GM12878 (cell line): ENCODE data around the gene UBE3C.

Experiments
- ATF3 ChIP-seq: IDR thresholded peaks from 2 replicates; pipeline ENCODE4 v1.6.1; 2011; ENCODE audit warnings: low read depth, mild to moderate bottlenecking, low read length, moderate library complexity, borderline replicate concordance; ENCODE audit errors: extremely low read depth
- BRCA1 ChIP-seq: IDR thresholded peaks from 2 replicates; pipeline ENCODE4 v1.6.1; 2011; ENCODE audit warnings: low read depth, low read length, improper control_type of control experiment
- CEBPB ChIP-seq, 2 experiments: fragments of 150-350 bp in 1 of 2; IDR thresholded peaks; 2 replicates each; pipeline ENCODE4 v1.6.1; 2012 to 2014; ENCODE audit warnings: low read depth in 2 of 2, low read length in 2 of 2, borderline replicate concordance in 1 of 2, inconsistent platforms in 1 of 2
- CTCF ChIP-seq, 3 experiments: IDR thresholded peaks in 2 of 3; conservative IDR thresholded peaks in 1 of 3; 2 replicates each; pipeline ENCODE4 v1.5.1; 2011; ENCODE audit warnings: low read depth in 3 of 3, low read length in 3 of 3, mild to moderate bottlenecking in 3 of 3, control low read depth in 2 of 3, moderate library complexity in 2 of 3, inconsistent platforms in 1 of 3, mixed read lengths in 1 of 3; ENCODE audit not compliant: control insufficient read depth in 2 of 3, insufficient read depth in 1 of 3; ENCODE audit errors: extremely low read depth in 1 of 3
- DPF2 ChIP-seq: fragments of 450-650 bp; IDR thresholded peaks from 2 replicates; pipeline ENCODE4 v1.6.1; 2017; ENCODE audit warnings: mild to moderate bottlenecking
- FOXK2 ChIP-seq: fragments of 450-650 bp; IDR thresholded peaks from 2 replicates; pipeline ENCODE4 v1.6.1; 2017; ENCODE audit warnings: mild to moderate bottlenecking, moderate library complexity
- HDGF ChIP-seq: fragments of 450-650 bp; IDR thresholded peaks from 2 replicates; pipeline ENCODE4 v1.6.1; 2016; ENCODE audit warnings: antibody characterized with exemption
- IRF5 ChIP-seq: fragments of 450-650 bp; IDR thresholded peaks from 2 replicates; pipeline ENCODE4 v1.6.1; 2017; ENCODE audit warnings: borderline replicate concordance
- POLR2AphosphoS5 ChIP-seq: IDR thresholded peaks from 2 replicates; pipeline ENCODE4 v1.6.1; 2011; ENCODE audit warnings: mild to moderate bottlenecking, low read length, inconsistent platforms
- TAF1 ChIP-seq: IDR thresholded peaks from 2 replicates; pipeline ENCODE4 v1.6.1; 2011; ENCODE audit warnings: mild to moderate bottlenecking, low read depth, low read length, borderline replicate concordance
- TCF12 ChIP-seq: IDR thresholded peaks from 2 replicates; pipeline ENCODE4 v1.6.1; 2011; ENCODE audit warnings: low read depth, mild to moderate bottlenecking, low read length
- ZNF274 ChIP-seq: IDR thresholded peaks from one replicate; pipeline ENCODE4 v1.8.0; 2011; ENCODE audit not compliant: insufficient read length, insufficient read depth
- ZZZ3 ChIP-seq: IDR thresholded peaks from 2 replicates; pipeline ENCODE4 v1.6.1; 2011; ENCODE audit warnings: low read depth; ENCODE audit not compliant: control insufficient read depth, insufficient read length

GRCh38 chr7:157313645-157314044 lies 174.9 kb downstream of the UBE3C start:
- TF ChIP-seq FOXK2 (no peak), POLR2AphosphoS5 (no peak), TCF12 (no peak), CTCF (IDR thresholded peaks at IDR 0.05 in 2 of 3, conservative IDR thresholded peaks at IDR 0.05 in 1 of 3; ENCODE audit: control insufficient read depth in 2 of 3, extremely low read depth in 1 of 3, insufficient read depth in 1 of 3, low read depth in 3 of 3, low read length in 3 of 3) (no peak), IRF5 (no peak), CEBPB (IDR thresholded peaks at IDR 0.05; ENCODE audit: borderline replicate concordance in 1 of 2, low read depth in 2 of 2, low read length in 2 of 2) (no peak), TAF1 (no peak), ATF3 (no peak), BRCA1 (no peak), ZZZ3 (no peak), ZNF274 (no peak), HDGF (no peak), DPF2 (no peak)
